H1 (cell line): Measurements from ENCODE around the gene BCL2L1. TPM values are rescaled to one million over a fixed set of nuclear protein-coding genes. Genes with fewer than 3 reads are reported as not detected.

Experiments
- ASH2L ChIP-seq: fragments of 200-600, 300-600 bp; sonication (generic); IDR thresholded peaks from one replicate; pipeline ENCODE4 v1.7.1; 2017; ENCODE audit warnings: low read length
- CHD7 ChIP-seq: fragments of 300-600 bp; sonication (generic); IDR thresholded peaks from 2 replicates; pipeline ENCODE4 v1.7.1; 2012; ENCODE audit warnings: low read length, moderate library complexity, mild to moderate bottlenecking, inconsistent platforms; ENCODE audit not compliant: insufficient replicate concordance
- CTBP2 ChIP-seq: IDR thresholded peaks from 2 replicates; pipeline ENCODE4 v1.7.0; 2011; ENCODE audit warnings: borderline replicate concordance, mild to moderate bottlenecking, moderate library complexity, mixed read lengths, low read length; ENCODE audit not compliant: insufficient read depth, insufficient read length
- HDAC6 ChIP-seq: IDR thresholded peaks from one replicate; pipeline ENCODE4 v1.7.1; 2012; ENCODE audit warnings: low read depth, mild to moderate bottlenecking, inconsistent platforms, low read length, moderate library complexity
- MAFK ChIP-seq: IDR thresholded peaks from 2 replicates; pipeline ENCODE4 v1.6.1; 2012; ENCODE audit warnings: low read depth, mild to moderate bottlenecking, improper control_type of control experiment, low read length
- RNF2 ChIP-seq: fragments of 200-900, 300-1000 bp; sonication (generic); IDR thresholded peaks from 2 replicates; pipeline ENCODE4 v1.7.1; 2016; ENCODE audit warnings: borderline replicate concordance, low read depth, mild to moderate bottlenecking, antibody characterized with exemption, low read length; ENCODE audit not compliant: poor library complexity, severe bottlenecking; ENCODE audit errors: missing control alignments
- RXRA ChIP-seq: IDR thresholded peaks from 2 replicates; pipeline ENCODE4 v1.6.1; 2011; ENCODE audit warnings: low read depth, mild to moderate bottlenecking, low read length, moderate library complexity; ENCODE audit not compliant: insufficient read depth
- SUZ12 ChIP-seq: fragments of 200-600 bp; sonication (generic); IDR thresholded peaks from 2 replicates; pipeline ENCODE4 v1.6.1; 2012; ENCODE audit warnings: mild to moderate bottlenecking, inconsistent platforms, low read length, moderate library complexity, mixed read lengths
- TAF7 ChIP-seq: optimal IDR thresholded peaks from 2 replicates; pipeline ENCODE3; 2011; ENCODE audit warnings: low read depth, mild to moderate bottlenecking, inconsistent platforms, low read length, moderate library complexity, borderline replicate concordance
- TCF12 ChIP-seq: IDR thresholded peaks from 2 replicates; pipeline ENCODE4 v1.6.1; 2011; ENCODE audit warnings: low read depth, mild to moderate bottlenecking, low read length
- polyA plus RNA-seq, 7 experiments: library from polyadenylated mRNA; depleted of rRNA in 3 of 7; stranded (reverse) in 5 of 7; unstranded in 2 of 7; fragments of >200 nt in 5 of 7; fragments of 200-250 nt in 2 of 7; gene quantifications; 1 replicate in 5 of 7; 2 replicates in 1 of 7; 4 replicates in 1 of 7; pipeline versions ENCODE4 v1.2.1 to v1.2.3, GENCODE V29; 2011 to 2013; ENCODE audit warnings: missing spikeins in 2 of 7, mixed read lengths in 2 of 7
- total RNA-seq: library from RNA; stranded (reverse); fragmentation: NEBNext Ultra II Directional; extraction: Animal tissue kit (Norgen Biotek cat#: 25700); gene quantifications from 2 replicates; pipeline ENCODE4 v1.2.1, GENCODE V29; 2021

Gene BCL2L1
- total and polyA plus RNA-seq, 2 of the 8 experiments (the other 6 are each of a cell fraction or from before 2014, with no cell fraction given): 64.9 to 66.1 TPM

- no peak for TF ChIP-seq CHD7
- no peak for TF ChIP-seq ASH2L
- no peak for TF ChIP-seq TCF12
- TF ChIP-seq SUZ12: no peak
- TF ChIP-seq CTBP2: no peak
- no peak for TF ChIP-seq MAFK
- no peak for TF ChIP-seq TAF7
- TF ChIP-seq RNF2: no peak
- no peak for TF ChIP-seq HDAC6
- TF ChIP-seq RXRA: no peak
Observed at GRCh38 chr20:31759836-31760518, 37.3 kb upstream of the BCL2L1 start (continued).
